Measurements from ENCODE around the gene CERKL.

GRCh38 chr2:181682795-181683517 lies 26.1 kb upstream of the CERKL start:
- TF ChIP-seq CTCF (IDR thresholded peaks at IDR 0.05) (no peak), POLR2A (IDR thresholded peaks at IDR 0.05) (no peak)
